ENCODE measurements around the gene LOXL3.
"Not testable (repeated sequence)": the region's sequence is repeated elsewhere in the genome, so short reads cannot be mapped to it uniquely, and the experiment has no call there.

The LOXL3 gene

DNA sequence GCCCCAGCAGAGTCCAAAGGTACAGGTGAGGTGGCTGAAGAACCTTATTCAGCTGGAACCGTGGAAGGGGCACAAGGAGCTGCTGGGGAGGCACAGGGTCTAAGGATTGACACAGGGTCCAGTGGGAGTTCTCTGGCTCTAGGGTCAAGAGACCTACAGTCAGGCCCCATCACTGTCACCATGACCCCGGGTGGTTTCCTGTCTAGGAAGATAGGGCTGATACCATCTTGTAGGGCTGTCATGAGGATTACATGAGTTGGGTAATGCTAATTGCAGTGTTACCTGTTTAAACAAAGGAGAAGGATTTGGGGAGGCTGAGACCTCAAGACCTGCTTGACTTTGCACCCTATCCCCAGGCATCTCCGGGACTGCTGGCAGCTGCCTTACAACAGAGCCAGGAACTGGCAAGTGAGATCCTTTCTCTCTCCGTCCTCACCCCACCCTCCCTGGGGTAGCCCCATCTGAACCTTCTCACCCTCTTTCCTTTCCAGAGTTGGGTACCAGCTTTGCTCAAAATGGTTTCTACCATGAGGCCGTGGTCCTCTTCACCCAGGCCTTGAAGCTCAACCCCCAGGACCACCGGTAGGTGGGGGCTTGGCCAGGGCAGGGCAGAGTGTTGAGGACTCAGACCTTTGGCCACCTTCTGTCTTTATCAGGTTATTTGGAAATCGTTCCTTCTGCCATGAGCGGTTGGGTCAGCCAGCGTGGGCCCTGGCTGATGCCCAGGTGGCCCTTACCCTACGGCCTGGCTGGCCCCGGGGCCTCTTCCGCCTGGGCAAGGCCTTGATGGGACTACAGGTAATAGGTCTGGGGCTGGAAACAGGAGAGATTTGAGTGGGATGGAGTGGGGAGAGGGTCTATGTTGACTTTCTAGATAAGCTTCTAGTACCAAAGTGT is 61.8 kb downstream of the LOXL3 start:
- no peak for DNase-seq (ENCODE audit: low read depth in 2 of 2)

DNA sequence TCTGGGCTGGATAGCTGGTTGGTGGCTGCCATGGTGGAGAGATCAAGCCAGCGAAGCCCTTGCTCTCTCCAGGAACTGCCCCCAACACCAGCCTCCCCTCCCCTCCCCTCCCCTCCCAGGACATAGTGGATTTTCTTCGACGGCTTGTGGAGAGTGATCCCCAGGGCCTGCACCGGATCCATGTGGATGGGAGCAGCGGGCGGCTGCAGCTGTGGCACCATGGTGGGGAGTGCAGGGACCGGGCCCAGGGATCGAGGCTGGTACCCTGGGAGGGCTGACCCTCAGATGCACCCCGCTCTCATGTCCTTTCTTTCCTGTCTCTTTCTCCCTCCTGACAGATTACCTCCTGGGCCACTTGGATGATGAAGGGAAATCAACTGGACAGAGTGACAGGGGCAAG is 63.8 kb downstream of the LOXL3 start:
- DNase-seq (ENCODE audit: low read depth in 2 of 2): no peak

DNA sequence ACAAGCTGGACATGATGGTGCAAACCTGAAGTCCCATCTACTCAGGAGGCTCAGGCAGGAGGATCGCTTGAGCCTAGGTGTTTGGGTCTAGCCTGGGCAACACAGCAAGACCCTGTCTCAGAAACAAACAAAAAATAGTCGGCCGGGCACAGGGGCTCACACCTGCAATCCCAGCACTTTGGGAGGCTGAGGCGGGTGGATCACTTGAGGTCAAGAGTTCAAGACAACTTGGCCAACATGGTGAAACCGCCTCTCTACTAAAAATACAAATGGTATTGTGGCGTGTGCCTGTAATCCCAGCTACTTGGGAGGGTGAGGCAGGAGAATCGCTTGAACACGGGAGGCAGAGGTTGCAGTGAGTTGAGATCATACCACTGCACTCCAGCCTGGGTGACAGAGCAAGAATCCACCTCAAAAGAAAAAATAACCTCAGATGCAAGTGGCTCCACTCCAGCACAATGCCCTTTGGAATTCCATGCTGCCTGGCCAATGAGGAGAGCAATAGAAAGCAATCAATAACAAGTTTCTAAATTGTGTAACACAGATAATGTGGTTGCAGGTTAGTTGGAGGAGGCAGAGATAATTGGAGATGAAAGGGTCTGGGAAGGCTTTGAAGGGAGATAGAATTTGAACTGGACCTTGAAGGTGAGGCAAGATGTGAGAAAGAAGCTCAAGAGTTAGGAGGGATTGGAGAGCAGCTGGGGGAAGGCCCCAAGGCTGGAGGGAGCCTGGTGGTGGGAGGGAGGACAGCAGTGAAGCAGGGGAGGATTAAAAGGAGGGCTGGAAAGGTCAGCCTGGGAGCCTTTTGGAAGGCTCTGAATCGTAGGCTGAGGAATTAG is 64.9 kb downstream of the LOXL3 start:
- no peak for DNase-seq (ENCODE audit: low read depth in 2 of 2)

DNA sequence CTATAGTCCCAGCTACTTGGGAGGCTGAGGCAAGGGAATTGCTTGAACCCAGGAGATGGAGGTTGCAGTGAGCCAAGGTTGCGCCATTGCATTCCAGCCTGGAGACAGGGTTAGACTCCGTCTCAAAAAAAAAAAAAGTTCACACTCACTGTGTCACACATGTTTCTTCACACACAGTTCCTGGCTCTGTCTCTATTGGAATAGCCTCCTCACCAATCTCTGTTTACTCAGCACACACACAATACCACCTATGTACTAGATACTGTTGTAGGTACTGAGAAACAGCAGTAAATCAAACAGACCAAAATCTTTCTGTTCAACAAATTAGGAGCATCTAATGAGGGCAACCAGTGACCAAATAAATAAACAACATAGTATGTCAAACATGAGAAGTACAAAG is 67.6 kb downstream of the LOXL3 start:
- no peak for DNase-seq (ENCODE audit: low read depth in 2 of 2)

DNA sequence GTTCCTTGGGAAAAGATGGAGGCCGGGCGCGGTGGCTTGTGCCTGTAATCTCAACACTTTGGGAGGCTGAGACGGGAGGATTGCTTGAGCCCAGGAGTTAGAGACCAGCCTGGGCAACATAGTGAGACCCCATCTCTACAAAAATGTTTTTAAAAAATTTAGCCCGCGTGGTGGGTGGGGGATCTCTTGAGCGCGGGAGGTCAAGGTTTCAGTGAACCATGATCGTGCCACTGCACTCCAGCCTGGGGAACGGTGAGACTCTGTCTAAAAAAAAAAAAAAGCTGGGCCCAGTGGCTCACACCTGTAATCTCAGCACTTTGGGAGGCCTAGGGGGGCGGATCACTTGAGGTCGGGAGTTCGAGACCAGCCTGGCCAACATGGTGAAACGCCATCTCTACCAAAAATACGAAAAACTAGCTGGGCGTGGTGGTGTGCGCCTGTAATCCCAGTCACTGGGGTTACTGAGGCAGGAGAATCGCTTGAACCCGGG is 70.0 kb downstream of the LOXL3 start:
- DNase-seq (ENCODE audit: low read depth in 2 of 2): not testable (repeated sequence)

DNA sequence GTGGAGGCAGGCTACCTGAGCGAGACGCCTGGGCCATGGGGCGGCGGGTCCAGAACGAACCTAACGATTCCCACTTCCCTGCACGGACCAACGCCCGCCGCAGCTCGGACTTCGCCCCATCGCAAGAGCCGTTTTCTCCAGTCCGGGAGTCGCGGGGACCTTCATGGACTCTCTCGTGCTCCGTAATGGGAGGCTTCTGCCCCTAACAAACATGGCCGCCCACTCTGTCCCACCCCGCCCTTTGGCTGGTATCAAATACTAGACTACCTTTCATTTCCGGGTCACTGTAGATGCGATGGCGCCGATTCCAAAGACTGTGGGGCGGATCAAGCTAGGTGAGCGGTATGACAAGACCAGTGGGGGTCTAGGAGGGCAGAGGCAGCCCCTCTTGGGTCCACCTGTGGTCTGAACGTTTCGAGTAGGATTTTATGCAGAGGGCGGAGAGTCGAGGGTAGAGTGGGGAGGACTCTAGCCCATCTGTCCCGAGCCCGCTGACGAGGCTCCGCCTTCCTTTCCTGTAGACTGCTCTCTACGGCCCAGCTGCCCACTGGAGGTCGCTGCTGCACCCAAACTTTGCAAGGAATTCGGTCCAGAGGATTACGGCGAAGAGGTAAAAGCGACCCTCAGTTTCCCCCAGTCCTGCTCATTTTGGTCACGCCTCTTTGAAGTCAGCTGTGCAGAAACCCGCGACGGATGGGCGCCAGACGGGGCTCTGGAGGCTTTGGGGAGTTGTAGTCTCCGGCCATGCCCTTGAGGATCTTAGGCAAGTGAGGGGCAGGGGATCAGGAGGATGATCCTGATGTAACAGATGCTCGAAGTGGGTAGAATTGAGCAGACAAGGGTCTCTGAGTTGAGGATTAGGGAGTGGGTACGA is 70.7 kb downstream of the LOXL3 start, which contains the start of the genes CCDC142 and TTC31:
Gene CCDC142, minus strand, starts transcription at position 198 of the 874 bp plus-strand sequence. Its CDS starts 161 bp downstream, at position 37.
Gene TTC31, plus strand, starts transcription at position 281 of the 874 bp plus-strand sequence. Its CDS starts 15 bp downstream, at position 296.
- peak; percentile 84 to 92 for DNase-seq (ENCODE audit: low read depth in 2 of 2)
